Liver (tissue), 3 donors: Measurements from ENCODE around the gene LIFR.

Experiments
- EGR1 ChIP-seq, 2 donors: IDR thresholded peaks; 2 replicates each; pipeline ENCODE4 v1.6.1; 2016 to 2018; ENCODE audit warnings: antibody characterized with exemption in 2 of 2, low read depth in 2 of 2
- FOXA1 ChIP-seq: IDR thresholded peaks from 2 replicates; pipeline ENCODE4 v1.6.1; 2016; ENCODE audit warnings: antibody characterized with exemption
- GABPA ChIP-seq, 2 donors: IDR thresholded peaks in 1 of 2; conservative IDR thresholded peaks in 1 of 2; 2 replicates each; pipeline ENCODE4 v1.6.1; 2016; ENCODE audit warnings: antibody characterized with exemption in 2 of 2, mild to moderate bottlenecking in 1 of 2, moderate library complexity in 1 of 2
- RAD21 ChIP-seq, 2 donors: IDR thresholded peaks; 2 replicates each; pipeline ENCODE4 v1.6.1; 2016; ENCODE audit warnings: antibody characterized with exemption in 2 of 2, mild to moderate bottlenecking in 2 of 2
- SP1 ChIP-seq: IDR thresholded peaks from 2 replicates; pipeline ENCODE4 v1.6.1; 2018; ENCODE audit warnings: antibody characterized with exemption, mild to moderate bottlenecking
- TAF1 ChIP-seq: conservative IDR thresholded peaks from 2 replicates; pipeline ENCODE4 v1.6.1; 2016; ENCODE audit warnings: antibody characterized with exemption, mild to moderate bottlenecking
- TF ChIP-seq, protein P1 (sequence below): fragments of 150-350 bp; IDR thresholded peaks from 2 replicates; pipeline ENCODE4 v1.5.1; 2017; ENCODE audit warnings: improper control_type of control experiment, low read depth, low read length; ENCODE audit not compliant: missing input control
- TF ChIP-seq, protein P2 (sequence below): IDR thresholded peaks from 2 replicates; pipeline ENCODE4 v1.6.1; 2016; ENCODE audit warnings: antibody characterized with exemption, mild to moderate bottlenecking
- TF ChIP-seq, protein P3 (sequence below): IDR thresholded peaks from 2 replicates; pipeline ENCODE4 v1.6.1; 2016; ENCODE audit warnings: antibody characterized with exemption
- TF ChIP-seq, protein P4 (sequence below): IDR thresholded peaks from 2 replicates; pipeline ENCODE4 v1.6.1; 2016; ENCODE audit warnings: antibody characterized with exemption
- donor health status: healthy.
- donor health status: healthy.

DNA sequence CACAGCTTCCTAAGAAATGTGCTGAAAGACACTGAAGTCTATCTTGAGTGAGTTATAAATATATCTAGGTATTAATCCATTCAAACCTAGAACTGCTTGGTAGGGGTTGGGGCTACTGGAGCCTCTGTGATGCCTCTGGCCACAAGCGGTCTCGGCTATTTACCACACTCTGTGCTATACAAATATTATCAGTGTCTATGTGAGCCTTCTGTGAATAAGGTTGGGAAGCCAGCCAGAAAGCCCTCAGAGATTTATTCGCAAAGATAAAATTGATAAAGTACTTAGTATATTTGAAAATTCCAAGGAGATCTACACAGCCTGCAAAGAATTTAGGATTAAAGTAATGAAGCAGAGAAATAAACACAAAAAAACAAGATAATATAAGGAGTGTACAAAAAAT lies 41.4 kb downstream of the LIFR start:
- TF ChIP-seq, protein P1, sequence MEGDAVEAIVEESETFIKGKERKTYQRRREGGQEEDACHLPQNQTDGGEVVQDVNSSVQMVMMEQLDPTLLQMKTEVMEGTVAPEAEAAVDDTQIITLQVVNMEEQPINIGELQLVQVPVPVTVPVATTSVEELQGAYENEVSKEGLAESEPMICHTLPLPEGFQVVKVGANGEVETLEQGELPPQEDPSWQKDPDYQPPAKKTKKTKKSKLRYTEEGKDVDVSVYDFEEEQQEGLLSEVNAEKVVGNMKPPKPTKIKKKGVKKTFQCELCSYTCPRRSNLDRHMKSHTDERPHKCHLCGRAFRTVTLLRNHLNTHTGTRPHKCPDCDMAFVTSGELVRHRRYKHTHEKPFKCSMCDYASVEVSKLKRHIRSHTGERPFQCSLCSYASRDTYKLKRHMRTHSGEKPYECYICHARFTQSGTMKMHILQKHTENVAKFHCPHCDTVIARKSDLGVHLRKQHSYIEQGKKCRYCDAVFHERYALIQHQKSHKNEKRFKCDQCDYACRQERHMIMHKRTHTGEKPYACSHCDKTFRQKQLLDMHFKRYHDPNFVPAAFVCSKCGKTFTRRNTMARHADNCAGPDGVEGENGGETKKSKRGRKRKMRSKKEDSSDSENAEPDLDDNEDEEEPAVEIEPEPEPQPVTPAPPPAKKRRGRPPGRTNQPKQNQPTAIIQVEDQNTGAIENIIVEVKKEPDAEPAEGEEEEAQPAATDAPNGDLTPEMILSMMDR: no peak
- TF ChIP-seq, protein P2, sequence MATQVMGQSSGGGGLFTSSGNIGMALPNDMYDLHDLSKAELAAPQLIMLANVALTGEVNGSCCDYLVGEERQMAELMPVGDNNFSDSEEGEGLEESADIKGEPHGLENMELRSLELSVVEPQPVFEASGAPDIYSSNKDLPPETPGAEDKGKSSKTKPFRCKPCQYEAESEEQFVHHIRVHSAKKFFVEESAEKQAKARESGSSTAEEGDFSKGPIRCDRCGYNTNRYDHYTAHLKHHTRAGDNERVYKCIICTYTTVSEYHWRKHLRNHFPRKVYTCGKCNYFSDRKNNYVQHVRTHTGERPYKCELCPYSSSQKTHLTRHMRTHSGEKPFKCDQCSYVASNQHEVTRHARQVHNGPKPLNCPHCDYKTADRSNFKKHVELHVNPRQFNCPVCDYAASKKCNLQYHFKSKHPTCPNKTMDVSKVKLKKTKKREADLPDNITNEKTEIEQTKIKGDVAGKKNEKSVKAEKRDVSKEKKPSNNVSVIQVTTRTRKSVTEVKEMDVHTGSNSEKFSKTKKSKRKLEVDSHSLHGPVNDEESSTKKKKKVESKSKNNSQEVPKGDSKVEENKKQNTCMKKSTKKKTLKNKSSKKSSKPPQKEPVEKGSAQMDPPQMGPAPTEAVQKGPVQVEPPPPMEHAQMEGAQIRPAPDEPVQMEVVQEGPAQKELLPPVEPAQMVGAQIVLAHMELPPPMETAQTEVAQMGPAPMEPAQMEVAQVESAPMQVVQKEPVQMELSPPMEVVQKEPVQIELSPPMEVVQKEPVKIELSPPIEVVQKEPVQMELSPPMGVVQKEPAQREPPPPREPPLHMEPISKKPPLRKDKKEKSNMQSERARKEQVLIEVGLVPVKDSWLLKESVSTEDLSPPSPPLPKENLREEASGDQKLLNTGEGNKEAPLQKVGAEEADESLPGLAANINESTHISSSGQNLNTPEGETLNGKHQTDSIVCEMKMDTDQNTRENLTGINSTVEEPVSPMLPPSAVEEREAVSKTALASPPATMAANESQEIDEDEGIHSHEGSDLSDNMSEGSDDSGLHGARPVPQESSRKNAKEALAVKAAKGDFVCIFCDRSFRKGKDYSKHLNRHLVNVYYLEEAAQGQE: no peak
- TF ChIP-seq FOXA1: no peak
- no peak for TF ChIP-seq GABPA (IDR thresholded peaks at IDR 0.05 in 1 of 2, conservative IDR thresholded peaks at IDR 0.05 in 1 of 2)
- TF ChIP-seq, protein P3, sequence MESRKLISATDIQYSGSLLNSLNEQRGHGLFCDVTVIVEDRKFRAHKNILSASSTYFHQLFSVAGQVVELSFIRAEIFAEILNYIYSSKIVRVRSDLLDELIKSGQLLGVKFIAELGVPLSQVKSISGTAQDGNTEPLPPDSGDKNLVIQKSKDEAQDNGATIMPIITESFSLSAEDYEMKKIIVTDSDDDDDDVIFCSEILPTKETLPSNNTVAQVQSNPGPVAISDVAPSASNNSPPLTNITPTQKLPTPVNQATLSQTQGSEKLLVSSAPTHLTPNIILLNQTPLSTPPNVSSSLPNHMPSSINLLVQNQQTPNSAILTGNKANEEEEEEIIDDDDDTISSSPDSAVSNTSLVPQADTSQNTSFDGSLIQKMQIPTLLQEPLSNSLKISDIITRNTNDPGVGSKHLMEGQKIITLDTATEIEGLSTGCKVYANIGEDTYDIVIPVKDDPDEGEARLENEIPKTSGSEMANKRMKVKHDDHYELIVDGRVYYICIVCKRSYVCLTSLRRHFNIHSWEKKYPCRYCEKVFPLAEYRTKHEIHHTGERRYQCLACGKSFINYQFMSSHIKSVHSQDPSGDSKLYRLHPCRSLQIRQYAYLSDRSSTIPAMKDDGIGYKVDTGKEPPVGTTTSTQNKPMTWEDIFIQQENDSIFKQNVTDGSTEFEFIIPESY: no peak
- TF ChIP-seq, protein P4, sequence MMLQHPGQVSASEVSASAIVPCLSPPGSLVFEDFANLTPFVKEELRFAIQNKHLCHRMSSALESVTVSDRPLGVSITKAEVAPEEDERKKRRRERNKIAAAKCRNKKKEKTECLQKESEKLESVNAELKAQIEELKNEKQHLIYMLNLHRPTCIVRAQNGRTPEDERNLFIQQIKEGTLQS: no peak
- TF ChIP-seq RAD21 (IDR thresholded peaks at IDR 0.05): no peak
- no peak for TF ChIP-seq SP1
- no peak for TF ChIP-seq EGR1 (IDR thresholded peaks at IDR 0.05; ENCODE audit: low read depth in 2 of 2)
- no peak for TF ChIP-seq TAF1
